ENCODE data around the gene DENND4A.

DNA sequence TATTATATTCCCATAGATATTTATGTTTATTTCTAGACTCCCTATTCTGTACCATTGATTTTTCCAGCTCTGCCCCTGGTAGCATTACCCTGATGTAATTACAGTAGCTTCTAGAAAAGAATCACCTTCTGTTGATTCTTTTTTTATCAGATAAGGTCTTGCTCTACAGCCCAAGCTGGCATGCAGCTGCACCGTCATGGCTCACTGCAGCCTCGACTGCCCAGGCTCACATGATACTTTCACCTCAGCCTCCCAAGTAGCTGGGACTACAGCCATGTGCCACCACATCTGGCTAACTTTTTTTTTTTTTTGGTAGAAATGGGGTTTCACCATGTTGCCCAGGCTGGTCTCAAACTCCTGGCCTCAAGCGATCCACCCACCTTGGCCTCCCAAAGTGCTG lies 128.6 kb downstream of the DENND4A start:
- TF ChIP-seq TCF4 (CRISPR knock-in tag; IDR thresholded peaks at IDR 0.05; ENCODE audit: borderline replicate concordance) = no peak
- TF ChIP-seq, protein P1, sequence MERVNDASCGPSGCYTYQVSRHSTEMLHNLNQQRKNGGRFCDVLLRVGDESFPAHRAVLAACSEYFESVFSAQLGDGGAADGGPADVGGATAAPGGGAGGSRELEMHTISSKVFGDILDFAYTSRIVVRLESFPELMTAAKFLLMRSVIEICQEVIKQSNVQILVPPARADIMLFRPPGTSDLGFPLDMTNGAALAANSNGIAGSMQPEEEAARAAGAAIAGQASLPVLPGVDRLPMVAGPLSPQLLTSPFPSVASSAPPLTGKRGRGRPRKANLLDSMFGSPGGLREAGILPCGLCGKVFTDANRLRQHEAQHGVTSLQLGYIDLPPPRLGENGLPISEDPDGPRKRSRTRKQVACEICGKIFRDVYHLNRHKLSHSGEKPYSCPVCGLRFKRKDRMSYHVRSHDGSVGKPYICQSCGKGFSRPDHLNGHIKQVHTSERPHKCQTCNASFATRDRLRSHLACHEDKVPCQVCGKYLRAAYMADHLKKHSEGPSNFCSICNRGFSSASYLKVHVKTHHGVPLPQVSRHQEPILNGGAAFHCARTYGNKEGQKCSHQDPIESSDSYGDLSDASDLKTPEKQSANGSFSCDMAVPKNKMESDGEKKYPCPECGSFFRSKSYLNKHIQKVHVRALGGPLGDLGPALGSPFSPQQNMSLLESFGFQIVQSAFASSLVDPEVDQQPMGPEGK (CRISPR knock-in tag; IDR thresholded peaks at IDR 0.05; ENCODE audit: borderline replicate concordance) = no peak
- no peak for TF ChIP-seq RARB (CRISPR knock-in tag; IDR thresholded peaks at IDR 0.05)

All from SK-N-SH treated with all-trans-retinoic acid at 6 μM for 48 hours (cell line).